OCI-LY1 (cell line): Measurements from ENCODE around the gene CXCR5.

Source experiments
- H2AFZ ChIP-seq: fragments of 200-600 bp; sonication (generic), shearing (Covaris generic); 2 replicates; pipeline ENCODE4 v1.6.0; 2014; ENCODE audit warnings: antibody characterized with exemption, mild to moderate bottlenecking, low read length
- H3F3A ChIP-seq: fragments of 200-600 bp; sonication (generic), shearing (Covaris generic); 2 replicates; pipeline ENCODE4 v1.6.0; 2014; ENCODE audit warnings: mild to moderate bottlenecking, antibody characterized with exemption, low read length, moderate library complexity; ENCODE audit not compliant: insufficient read depth
- H3K27ac ChIP-seq: fragments of 200-600 bp; sonication (generic); 2 replicates; pipeline ENCODE4 v1.5.1; 2014; ENCODE audit warnings: low read length, mixed run types, mild to moderate bottlenecking, low read depth; ENCODE audit not compliant: poor library complexity, severe bottlenecking
- H3K27me3 ChIP-seq: fragments of 200-600 bp; sonication (generic); 2 replicates; pipeline ENCODE4 v1.6.0; 2014; ENCODE audit warnings: antibody characterized with exemption, mild to moderate bottlenecking, low read length, moderate library complexity; ENCODE audit not compliant: insufficient read depth
- H3K36me3 ChIP-seq: fragments of 200-600 bp; sonication (generic); 2 replicates; pipeline ENCODE4 v1.6.1; 2014; ENCODE audit warnings: mild to moderate bottlenecking, antibody characterized with exemption, low read length, moderate library complexity, mixed read lengths; ENCODE audit not compliant: insufficient read depth
- H3K4me1 ChIP-seq: fragments of 200-600 bp; sonication (generic); 2 replicates; pipeline ENCODE4 v1.5.1; 2014; ENCODE audit warnings: mild to moderate bottlenecking, low read length, moderate library complexity; ENCODE audit not compliant: insufficient read depth, severe bottlenecking
- H3K4me2 ChIP-seq: fragments of 200-600 bp; sonication (generic), shearing (Covaris generic); 2 replicates; pipeline ENCODE4 v1.6.1; 2014; ENCODE audit warnings: low read length
- H3K4me3 ChIP-seq: fragments of 200-600 bp; sonication (generic); 2 replicates; pipeline ENCODE4 v1.5.1; 2014; ENCODE audit warnings: low read length, low read depth, mild to moderate bottlenecking, mixed read lengths; ENCODE audit not compliant: poor library complexity, severe bottlenecking
- H3K79me2 ChIP-seq: fragments of 200-600 bp; shearing (Covaris generic); 2 replicates; pipeline ENCODE4 v1.6.1; 2016; ENCODE audit warnings: mixed run types, low read length, mixed read lengths; ENCODE audit not compliant: insufficient read depth
- H3K9ac ChIP-seq: fragments of 200-600 bp; sonication (generic), shearing (Covaris generic); 2 replicates; pipeline ENCODE4 v1.6.1; 2014; ENCODE audit warnings: mild to moderate bottlenecking, low read length, mixed read lengths
- H3K9me2 ChIP-seq: fragments of 200-600 bp; sonication (generic), shearing (Covaris generic); 2 replicates; pipeline ENCODE4 v1.6.1; 2014; ENCODE audit warnings: low read depth, mild to moderate bottlenecking, low read length, mixed read lengths
- H3K9me3 ChIP-seq: fragments of 200-600 bp; shearing (Covaris generic); 2 replicates; pipeline ENCODE4 v1.6.1; 2014; ENCODE audit warnings: low read length, mixed read lengths
- H4K20me1 ChIP-seq: fragments of 200-600 bp; sonication (generic), shearing (Covaris generic); 2 replicates; pipeline ENCODE4 v1.6.0; 2016; ENCODE audit warnings: mild to moderate bottlenecking, low read length; ENCODE audit not compliant: insufficient read depth
- EZH2 ChIP-seq: fragments of 200-600 bp; sonication (generic), shearing (Covaris generic); IDR thresholded peaks from 2 replicates; pipeline ENCODE4 v1.8.0; 2017; ENCODE audit warnings: borderline replicate concordance, mixed run types, mild to moderate bottlenecking, antibody characterized with exemption, low read length, moderate library complexity, mixed read lengths
- TF ChIP-seq, protein P1 (sequence below): fragments of 200-600 bp; sonication (generic), shearing (Covaris generic); IDR thresholded peaks from 2 replicates; pipeline ENCODE4 v1.5.1; 2017; ENCODE audit warnings: mild to moderate bottlenecking, antibody characterized with exemption, low read length, moderate library complexity, mixed read lengths

The CXCR5 gene

DNA sequence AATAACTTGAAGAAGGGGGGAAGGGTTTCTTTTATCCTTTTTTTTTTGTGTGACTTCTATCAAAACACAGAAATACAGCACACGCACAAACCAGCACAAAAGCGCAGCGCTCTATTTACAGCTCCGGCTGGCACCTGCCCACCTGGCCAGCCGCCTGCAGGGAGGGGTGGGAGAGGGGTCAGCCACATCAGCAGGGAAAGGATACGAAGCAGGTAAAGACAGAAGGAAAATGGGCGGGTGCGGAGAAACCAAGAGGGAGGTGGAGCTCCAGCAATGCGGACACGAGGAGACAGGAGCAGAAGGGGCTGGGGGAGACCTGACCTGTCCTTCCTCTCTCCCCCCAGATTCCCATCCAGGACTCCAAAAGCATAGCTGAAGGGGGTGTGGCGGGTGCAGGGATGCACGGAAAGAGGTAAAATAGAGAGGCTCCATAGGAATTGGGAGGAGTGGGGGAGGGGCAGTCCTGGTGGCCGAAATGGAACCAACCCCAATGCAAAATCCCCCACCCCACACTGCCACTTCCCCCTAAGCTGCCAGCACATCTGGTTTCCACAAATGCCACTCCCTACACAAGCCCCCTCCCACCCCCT lies 14.1 kb downstream of the CXCR5 start:
- peak overlapping the region; percentile 96 for H3K27ac ChIP-seq
- TF ChIP-seq, protein P1, sequence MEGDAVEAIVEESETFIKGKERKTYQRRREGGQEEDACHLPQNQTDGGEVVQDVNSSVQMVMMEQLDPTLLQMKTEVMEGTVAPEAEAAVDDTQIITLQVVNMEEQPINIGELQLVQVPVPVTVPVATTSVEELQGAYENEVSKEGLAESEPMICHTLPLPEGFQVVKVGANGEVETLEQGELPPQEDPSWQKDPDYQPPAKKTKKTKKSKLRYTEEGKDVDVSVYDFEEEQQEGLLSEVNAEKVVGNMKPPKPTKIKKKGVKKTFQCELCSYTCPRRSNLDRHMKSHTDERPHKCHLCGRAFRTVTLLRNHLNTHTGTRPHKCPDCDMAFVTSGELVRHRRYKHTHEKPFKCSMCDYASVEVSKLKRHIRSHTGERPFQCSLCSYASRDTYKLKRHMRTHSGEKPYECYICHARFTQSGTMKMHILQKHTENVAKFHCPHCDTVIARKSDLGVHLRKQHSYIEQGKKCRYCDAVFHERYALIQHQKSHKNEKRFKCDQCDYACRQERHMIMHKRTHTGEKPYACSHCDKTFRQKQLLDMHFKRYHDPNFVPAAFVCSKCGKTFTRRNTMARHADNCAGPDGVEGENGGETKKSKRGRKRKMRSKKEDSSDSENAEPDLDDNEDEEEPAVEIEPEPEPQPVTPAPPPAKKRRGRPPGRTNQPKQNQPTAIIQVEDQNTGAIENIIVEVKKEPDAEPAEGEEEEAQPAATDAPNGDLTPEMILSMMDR, result no peak

DNA sequence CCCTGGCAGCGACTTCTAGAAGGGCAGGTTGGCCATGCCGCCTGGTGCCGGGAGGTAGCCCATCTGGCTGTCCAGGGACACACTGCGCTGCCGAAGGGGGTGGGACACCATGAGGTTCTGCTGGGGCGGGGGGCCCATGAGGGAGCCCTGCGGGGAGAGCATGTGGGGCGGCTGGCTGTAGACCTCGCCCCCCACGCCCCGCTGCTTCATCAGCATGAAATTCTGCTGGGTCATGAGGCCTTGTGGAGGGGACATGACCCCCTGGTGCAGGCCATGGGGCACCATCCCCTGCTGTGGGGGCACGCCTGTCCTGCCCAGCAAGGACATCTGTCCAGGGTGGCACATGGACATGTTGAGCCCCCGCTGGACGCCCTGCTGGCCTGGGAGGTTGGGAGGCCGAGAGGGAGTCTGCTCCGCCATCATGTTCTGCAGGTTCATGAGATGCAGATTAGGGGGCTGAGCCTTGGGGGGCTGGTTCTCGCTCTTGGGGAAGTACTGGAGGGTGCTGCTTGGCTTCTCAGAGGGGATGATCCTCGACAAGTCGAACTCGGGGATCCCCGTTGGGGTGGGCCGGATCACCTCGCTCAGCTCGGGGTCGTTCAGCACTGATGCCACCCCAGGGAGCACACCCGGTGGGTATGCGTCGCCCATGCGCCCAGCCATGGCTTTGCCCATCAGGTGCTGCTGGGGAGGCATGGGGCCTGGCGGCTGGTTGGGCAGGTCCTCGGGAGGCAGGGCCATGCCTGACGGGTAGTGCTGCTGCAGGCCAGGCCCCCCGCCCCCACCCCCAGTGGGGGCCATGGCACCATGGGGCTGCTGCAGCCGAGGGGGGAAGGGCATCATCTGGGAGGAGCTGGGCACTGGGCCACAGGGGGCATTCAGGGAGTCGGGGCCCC lies 15.0 kb downstream of the CXCR5 start:
- TF ChIP-seq EZH2, result no peak
- TF ChIP-seq, protein P1, result no peak
- H3K4me3 ChIP-seq, result no peak overlapping the region
- H3K4me1 ChIP-seq, result peaks cover 79% of the 10 kb centered on the region
- peak overlapping the region; percentile 40; the same call in 1 of the 2 replicates for H3K4me2 ChIP-seq
- H3K27me3 ChIP-seq, result no peaks in the 10 kb centered on the region
- H4K20me1 ChIP-seq, result no peaks in the 10 kb centered on the region
- peak overlapping the region; percentile 76 for H3K27ac ChIP-seq
- H2AFZ ChIP-seq, result no peak overlapping the region
- H3F3A ChIP-seq, result no peaks in the 10 kb centered on the region
- H3K36me3 ChIP-seq, result peaks cover 37% of the 10 kb centered on the region
- H3K9me2 ChIP-seq, result no peaks in the 10 kb centered on the region
- H3K9me3 ChIP-seq, result no peaks in the 10 kb centered on the region
- H3K9ac ChIP-seq, result peak overlapping the region; percentile 34; the same call in 1 of the 2 replicates
- no peaks in the 10 kb centered on the region for H3K79me2 ChIP-seq

More for the DNA sequence above, 14.1 kb downstream of the CXCR5 start:
- Histone ChIP-seq H3K36me3 (peaks cover 45% of the 10 kb centered on the region), H4K20me1 (no peaks in the 10 kb centered on the region), H3K4me2 (peak overlapping the region; percentile 46; the same call in 1 of the 2 replicates), H3K9me3 (no peaks in the 10 kb centered on the region), H3K4me1 (peaks cover 80% of the 10 kb centered on the region), H3K4me3 (no peak overlapping the region), H3F3A (no peaks in the 10 kb centered on the region), H3K9ac (peak overlapping the region; percentile 49; the same call in 1 of the 2 replicates), H3K79me2 (no peaks in the 10 kb centered on the region), H2AFZ (no peak overlapping the region), H3K27me3 (no peaks in the 10 kb centered on the region), H3K9me2 (no peaks in the 10 kb centered on the region)

DNA sequence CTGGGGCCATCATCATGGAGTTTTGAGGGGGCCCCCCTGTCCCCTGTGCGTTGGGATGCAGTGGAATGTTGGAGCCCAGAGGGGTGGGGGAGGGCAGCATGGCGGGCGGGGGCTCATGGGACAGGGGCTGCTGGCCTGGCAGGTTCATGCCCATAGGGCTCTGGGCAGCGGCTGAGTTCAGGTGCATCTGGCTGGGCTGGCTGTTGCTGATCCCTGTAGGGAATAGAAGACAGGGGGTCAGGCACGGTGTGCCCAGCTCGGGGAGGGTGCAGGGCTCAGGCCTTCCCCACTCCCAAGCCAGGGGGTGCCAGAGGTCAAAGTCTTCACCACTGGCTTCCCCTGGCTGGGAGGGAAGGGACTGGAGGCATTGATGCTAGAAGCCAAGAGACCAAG lies 15.6 kb downstream of the CXCR5 start:
- H3K4me2 ChIP-seq, result no peak overlapping the region
- no peaks in the 10 kb centered on the region for H4K20me1 ChIP-seq
- peaks cover 73% of the 10 kb centered on the region for H3K4me1 ChIP-seq
- H3K9me2 ChIP-seq, result no peaks in the 10 kb centered on the region
- H3K9me3 ChIP-seq, result no peaks in the 10 kb centered on the region
- no peaks in the 10 kb centered on the region for H3K79me2 ChIP-seq
- peaks cover 31% of the 10 kb centered on the region for H3K36me3 ChIP-seq
- TF ChIP-seq EZH2, result no peak
- TF ChIP-seq, protein P1, result no peak
- peak overlapping the region; percentile 76 for H3K27ac ChIP-seq
- H3K27me3 ChIP-seq, result no peaks in the 10 kb centered on the region
- no peak overlapping the region for H3K9ac ChIP-seq
- H2AFZ ChIP-seq, result no peak overlapping the region
- no peak overlapping the region for H3K4me3 ChIP-seq
- no peaks in the 10 kb centered on the region for H3F3A ChIP-seq
